ENCODE data around the gene NOTCH1. TPM values are rescaled to one million over a fixed set of nuclear protein-coding genes. Genes with fewer than 3 reads are reported as not detected.

Gene NOTCH1
- total RNA-seq, 2 donors from 2014 or later: 23.4 to 24.2 TPM

DNA sequence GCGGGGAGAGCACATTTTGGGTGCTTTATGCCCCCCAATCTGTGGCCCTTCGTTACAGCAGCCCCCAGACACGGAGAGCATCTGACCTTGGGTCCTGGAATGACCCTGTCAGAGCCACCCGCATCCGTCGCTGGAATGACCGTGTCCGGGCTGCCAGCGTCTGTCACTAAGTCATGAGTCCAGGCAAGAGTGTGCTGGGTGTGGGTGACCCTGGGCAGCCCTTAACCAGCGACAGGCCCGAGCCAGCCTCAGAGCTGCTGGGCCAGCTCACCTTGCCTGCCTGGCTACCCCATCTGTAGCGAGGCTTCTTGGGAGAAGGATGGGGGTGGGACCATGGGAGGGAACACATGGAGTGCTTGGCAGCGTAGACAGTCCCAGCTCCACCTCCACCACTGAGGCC is 46.8 kb upstream of the NOTCH1 start:
- Mint-ChIP-seq H3K4me3 (no peak overlapping the region), H3K9me3 (no peaks in the 10 kb centered on the region), H3K27me3 (ENCODE audit: insufficient read depth) (no peaks in the 10 kb centered on the region), H3K27ac (no peak overlapping the region), H3K4me1 (peaks cover 12% of the 10 kb centered on the region), H3K36me3 (ENCODE audit: low read depth) (no peaks in the 10 kb centered on the region)
- TF ChIP-seq, protein P1, sequence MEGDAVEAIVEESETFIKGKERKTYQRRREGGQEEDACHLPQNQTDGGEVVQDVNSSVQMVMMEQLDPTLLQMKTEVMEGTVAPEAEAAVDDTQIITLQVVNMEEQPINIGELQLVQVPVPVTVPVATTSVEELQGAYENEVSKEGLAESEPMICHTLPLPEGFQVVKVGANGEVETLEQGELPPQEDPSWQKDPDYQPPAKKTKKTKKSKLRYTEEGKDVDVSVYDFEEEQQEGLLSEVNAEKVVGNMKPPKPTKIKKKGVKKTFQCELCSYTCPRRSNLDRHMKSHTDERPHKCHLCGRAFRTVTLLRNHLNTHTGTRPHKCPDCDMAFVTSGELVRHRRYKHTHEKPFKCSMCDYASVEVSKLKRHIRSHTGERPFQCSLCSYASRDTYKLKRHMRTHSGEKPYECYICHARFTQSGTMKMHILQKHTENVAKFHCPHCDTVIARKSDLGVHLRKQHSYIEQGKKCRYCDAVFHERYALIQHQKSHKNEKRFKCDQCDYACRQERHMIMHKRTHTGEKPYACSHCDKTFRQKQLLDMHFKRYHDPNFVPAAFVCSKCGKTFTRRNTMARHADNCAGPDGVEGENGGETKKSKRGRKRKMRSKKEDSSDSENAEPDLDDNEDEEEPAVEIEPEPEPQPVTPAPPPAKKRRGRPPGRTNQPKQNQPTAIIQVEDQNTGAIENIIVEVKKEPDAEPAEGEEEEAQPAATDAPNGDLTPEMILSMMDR (conservative IDR thresholded peaks at IDR 0.05): no peak
- Histone ChIP-seq H3K27me3 (ENCODE audit: control insufficient read depth, insufficient read depth, low read length, poor library complexity, severe bottlenecking) (no peaks in the 10 kb centered on the region), H3K9ac (ENCODE audit: extremely low read depth, low read length, poor library complexity, severe bottlenecking) (no peak overlapping the region), H3K4me1 (ENCODE audit: control insufficient read depth, insufficient read depth, low read length) (peaks cover 7% of the 10 kb centered on the region), H3K9me3 (ENCODE audit: control insufficient read depth, low read length) (no peaks in the 10 kb centered on the region), H3K36me3 (ENCODE audit: control insufficient read depth, insufficient read depth, low read length) (no peaks in the 10 kb centered on the region), H3K27ac (ENCODE audit: low read depth, low read length) (no peak overlapping the region), H3K4me3 (ENCODE audit: low read length) (no peak overlapping the region)
- DNase-seq: no peak
- 93 to 96% methylated on average over 7 to 13 of the region's 13 CpGs for WGBS, 2 experiments (ENCODE audit: insufficient coverage in 1 of 2, insufficient read length in 1 of 2)

DNA sequence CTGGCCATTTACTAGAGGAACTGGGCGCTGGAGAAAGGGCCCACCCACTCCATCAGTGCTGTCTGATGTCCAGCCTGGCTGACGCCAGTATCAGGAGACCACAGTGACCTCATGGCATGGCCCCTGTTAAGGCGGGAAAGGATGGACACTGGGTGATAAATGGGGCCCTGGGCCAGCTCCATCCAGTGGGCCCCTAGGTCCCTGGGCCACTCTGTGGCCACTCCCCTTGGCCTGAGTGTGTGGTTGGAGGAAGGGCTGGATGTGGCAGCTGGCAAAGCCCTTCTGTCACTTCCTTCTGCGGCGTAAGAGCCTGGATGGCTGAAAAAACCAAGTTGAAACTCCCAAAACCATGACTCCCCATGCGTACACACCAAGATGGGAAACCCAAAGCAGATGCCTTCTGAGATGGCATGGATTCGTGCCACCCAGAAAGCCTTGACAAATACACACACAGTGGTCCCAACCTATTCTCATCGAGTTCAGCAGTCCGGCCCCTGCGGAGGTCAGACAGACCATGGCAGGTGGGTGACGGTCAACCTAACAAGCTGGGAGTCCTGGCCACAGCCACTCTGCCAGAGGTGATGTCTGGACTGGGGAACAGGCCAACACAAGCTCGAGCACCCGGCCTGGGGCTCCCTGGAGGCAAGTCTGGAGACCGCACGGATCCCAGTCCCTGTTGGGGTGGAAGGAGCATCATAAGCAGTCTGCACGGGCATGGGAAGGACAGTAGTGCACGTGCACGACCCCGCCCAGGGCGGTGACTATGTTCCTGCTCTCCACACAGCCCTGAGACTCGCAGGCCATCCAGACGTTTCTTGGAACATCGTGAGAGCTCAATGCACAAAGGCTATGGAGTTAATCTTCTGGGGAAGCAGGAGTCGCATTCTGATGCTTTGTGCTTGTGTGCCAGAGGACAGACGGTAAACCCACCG is 45.2 kb upstream of the NOTCH1 start:
- WGBS, 2 experiments (ENCODE audit: insufficient coverage in 1 of 2, insufficient read length in 1 of 2): 93 to 95% methylated on average over 19 to 26 of the region's 26 CpGs
- Histone ChIP-seq H3K9me3 (ENCODE audit: control insufficient read depth, low read length) (no peaks in the 10 kb centered on the region), H3K4me3 (ENCODE audit: low read length) (no peak overlapping the region), H3K4me1 (ENCODE audit: control insufficient read depth, insufficient read depth, low read length) (peaks cover 7% of the 10 kb centered on the region), H3K27me3 (ENCODE audit: control insufficient read depth, insufficient read depth, low read length, poor library complexity, severe bottlenecking) (no peaks in the 10 kb centered on the region), H3K9ac (ENCODE audit: extremely low read depth, low read length, poor library complexity, severe bottlenecking) (no peak overlapping the region), H3K27ac (ENCODE audit: low read depth, low read length) (no peak overlapping the region), H3K36me3 (ENCODE audit: control insufficient read depth, insufficient read depth, low read length) (no peaks in the 10 kb centered on the region)
- H3K27ac Mint-ChIP-seq: no peak overlapping the region
- no peaks in the 10 kb centered on the region for H3K36me3 Mint-ChIP-seq (ENCODE audit: low read depth)
- H3K27me3 Mint-ChIP-seq (ENCODE audit: insufficient read depth): no peaks in the 10 kb centered on the region
- H3K9me3 Mint-ChIP-seq: no peaks in the 10 kb centered on the region
- TF ChIP-seq, protein P1 (conservative IDR thresholded peaks at IDR 0.05): no peak
- no peak overlapping the region for H3K4me3 Mint-ChIP-seq
- no peak for DNase-seq
- H3K4me1 Mint-ChIP-seq: peaks cover 12% of the 10 kb centered on the region

DNA sequence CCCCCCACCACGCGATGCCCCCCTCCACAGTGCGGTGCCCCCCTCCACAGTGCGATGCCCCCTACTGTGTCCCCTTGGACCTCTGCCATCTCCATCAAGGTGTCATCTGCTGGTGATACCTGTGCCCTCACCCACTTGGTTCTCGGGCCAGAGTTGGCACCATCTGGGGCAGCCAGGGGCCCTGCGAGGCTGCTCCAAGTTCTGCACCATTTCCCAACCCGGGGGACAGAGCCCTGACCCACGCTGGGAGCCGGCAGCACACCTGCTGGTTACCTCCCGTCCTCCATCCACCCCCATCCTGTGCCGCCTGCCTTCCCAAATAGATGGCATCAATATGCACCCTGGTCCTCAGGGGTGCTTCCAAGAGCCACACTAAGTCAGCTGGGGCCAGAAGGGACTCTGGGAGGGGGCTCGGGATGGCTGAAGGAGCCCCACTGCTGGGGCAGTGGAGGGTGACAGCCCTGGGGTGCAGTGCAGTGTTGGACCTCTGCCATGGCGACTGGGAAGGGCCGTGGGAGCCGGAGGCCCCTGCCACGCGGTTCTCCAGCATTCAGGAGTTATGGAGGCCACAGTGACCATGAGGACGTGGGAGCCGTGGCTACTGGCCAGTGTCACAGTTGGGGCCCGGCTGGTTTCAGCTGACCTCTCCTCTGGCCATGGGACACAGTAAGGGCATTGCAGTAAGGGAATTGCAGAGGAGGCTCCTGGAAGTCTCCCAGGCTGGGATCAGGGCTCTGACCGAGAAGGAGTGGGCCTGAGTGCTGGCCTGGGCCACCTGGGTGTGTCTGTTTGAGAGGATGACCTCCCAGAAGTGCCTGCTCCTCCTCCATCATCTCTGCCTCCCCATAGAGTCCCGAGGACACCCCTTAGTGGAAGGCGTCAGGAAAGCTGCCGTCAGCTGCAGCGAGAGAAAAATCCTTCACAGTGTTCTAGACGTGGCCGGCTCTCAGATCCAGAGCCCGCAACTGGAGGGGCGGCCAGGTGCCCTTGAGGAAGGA is 44.2 kb upstream of the NOTCH1 start:
- H3K4me1 Mint-ChIP-seq: peaks cover 12% of the 10 kb centered on the region
- Histone ChIP-seq H3K9me3 (ENCODE audit: control insufficient read depth, low read length) (no peaks in the 10 kb centered on the region), H3K27me3 (ENCODE audit: control insufficient read depth, insufficient read depth, low read length, poor library complexity, severe bottlenecking) (no peaks in the 10 kb centered on the region), H3K36me3 (ENCODE audit: control insufficient read depth, insufficient read depth, low read length) (no peaks in the 10 kb centered on the region), H3K4me3 (ENCODE audit: low read length) (no peak overlapping the region), H3K9ac (ENCODE audit: extremely low read depth, low read length, poor library complexity, severe bottlenecking) (no peak overlapping the region), H3K4me1 (ENCODE audit: control insufficient read depth, insufficient read depth, low read length) (peaks cover 7% of the 10 kb centered on the region), H3K27ac (ENCODE audit: low read depth, low read length) (no peak overlapping the region)
- DNase-seq: no peak
- H3K27ac Mint-ChIP-seq: no peak overlapping the region
- 91% methylated on average over 14 to 28 of the region's 29 CpGs for WGBS, 2 experiments (ENCODE audit: insufficient coverage in 1 of 2, insufficient read length in 1 of 2)
- TF ChIP-seq, protein P1 (conservative IDR thresholded peaks at IDR 0.05): no peak
- no peaks in the 10 kb centered on the region for H3K36me3 Mint-ChIP-seq (ENCODE audit: low read depth)
- no peaks in the 10 kb centered on the region for H3K9me3 Mint-ChIP-seq
- no peaks in the 10 kb centered on the region for H3K27me3 Mint-ChIP-seq (ENCODE audit: insufficient read depth)
- no peak overlapping the region for H3K4me3 Mint-ChIP-seq

All from endodermal cell (in vitro differentiated cells).